ENCODE data around the gene KIF25.

Gene KIF25

DNA sequence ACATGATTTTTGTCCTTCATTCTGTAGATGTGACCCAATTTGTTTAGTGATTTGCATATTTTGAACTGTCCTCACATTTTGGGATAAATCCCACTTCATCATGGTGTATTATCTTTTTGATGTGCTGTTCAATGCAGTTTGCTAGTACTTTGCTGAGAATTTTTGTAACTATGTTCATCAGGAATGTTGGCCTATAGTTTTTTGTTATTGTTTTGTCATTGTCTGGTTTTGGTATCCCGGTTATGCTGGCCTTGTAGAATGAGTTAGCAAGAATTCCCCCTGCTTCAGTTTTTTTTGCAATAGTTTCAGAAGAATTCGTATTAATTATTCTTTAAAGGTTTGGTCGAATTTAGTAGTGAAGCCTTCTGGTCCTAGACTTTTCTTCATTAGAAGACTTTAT, 11.9 kb downstream of the KIF25 start:
- no peaks in the 10 kb centered on the region for H3K36me3 Mint-ChIP-seq (ENCODE audit: insufficient read depth)
- no peak overlapping the region for H3K4me3 Mint-ChIP-seq
- DNase-seq (no peak), ATAC-seq (replicated peaks) (no peak)
- no peaks in the 10 kb centered on the region for H3K4me1 Mint-ChIP-seq (ENCODE audit: low read depth in 2 of 2)
- no peak overlapping the region for H3K27ac Mint-ChIP-seq
- H3K9me3 Mint-ChIP-seq: peaks cover 3 to 19% of the 10 kb centered on the region in 2 donors
- H3K27me3 Mint-ChIP-seq: peaks cover 6 to 12% of the 10 kb centered on the region in 2 donors

DNA sequence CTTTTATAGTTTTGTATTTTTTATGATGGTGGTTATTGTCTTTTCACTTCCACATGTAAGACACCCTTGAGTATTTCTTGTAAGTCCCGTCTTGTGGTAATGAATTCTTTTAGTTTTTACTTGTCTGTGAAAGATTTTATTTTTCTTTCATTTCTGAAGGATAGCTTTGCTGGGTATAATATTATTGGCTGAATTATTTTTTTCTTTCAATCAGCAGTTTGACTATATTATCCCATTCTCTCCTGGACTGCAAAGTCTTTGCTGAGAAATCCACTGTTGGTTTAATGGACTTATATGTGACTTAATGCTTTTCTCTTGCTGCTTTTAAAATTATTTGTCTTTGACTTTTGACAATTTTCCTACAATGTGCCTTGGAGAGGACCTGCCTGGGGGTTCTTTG, 13.8 kb downstream of the KIF25 start:
- ATAC-seq (replicated peaks): no peak
- Mint-ChIP-seq H3K4me1 (ENCODE audit: low read depth in 2 of 2) (no peaks in the 10 kb centered on the region), H3K27me3 (peaks cover 10 to 21% of the 10 kb centered on the region in 2 donors), H3K4me3 (no peak overlapping the region), H3K27ac (no peak overlapping the region), H3K36me3 (ENCODE audit: insufficient read depth) (no peaks in the 10 kb centered on the region), H3K9me3 (peaks cover 3 to 19% of the 10 kb centered on the region in 2 donors)
- DNase-seq: no peak

DNA sequence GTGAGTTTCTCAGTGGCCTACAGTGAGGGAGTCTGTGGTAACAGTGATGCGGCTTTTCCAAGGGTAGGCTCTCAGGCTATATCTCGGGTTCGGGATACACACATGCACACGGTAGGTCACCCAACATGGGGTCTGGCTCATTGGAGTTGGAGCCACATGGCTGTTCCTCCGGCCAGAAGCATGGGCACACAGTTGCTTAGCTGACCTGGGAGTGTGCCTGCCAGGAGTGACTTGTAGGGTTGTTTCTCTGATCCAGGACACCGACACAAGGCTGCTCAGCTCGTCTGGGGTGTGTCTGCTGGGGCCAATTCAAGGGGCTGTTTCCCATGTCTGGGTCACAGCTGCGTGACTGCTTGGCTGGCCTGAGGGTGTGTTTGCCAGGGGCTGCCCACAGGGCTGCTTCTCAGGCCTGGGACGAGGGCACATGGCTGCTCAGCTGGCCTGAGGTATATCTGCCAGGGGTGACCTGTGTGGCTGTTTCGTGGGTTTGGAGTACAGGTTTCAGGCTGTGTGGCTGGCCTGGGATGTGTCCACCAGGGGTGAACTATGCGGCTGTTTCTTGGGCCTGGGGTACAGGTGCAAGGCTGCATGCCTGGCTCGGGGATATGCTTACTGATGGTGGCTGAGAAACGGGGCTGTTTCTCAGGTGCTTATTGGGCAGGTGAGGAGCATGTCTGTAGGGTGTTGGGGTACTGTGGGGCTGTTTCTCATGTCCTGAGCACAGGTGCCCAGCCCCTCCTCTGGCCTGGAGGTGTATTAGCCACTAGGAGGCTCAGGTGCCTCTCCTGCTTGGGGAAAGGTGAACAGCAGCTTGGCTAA, 15.2 kb downstream of the KIF25 start:
- no peaks in the 10 kb centered on the region for H3K4me1 Mint-ChIP-seq (ENCODE audit: low read depth in 2 of 2)
- H3K27ac Mint-ChIP-seq: no peak overlapping the region
- H3K27me3 Mint-ChIP-seq: peaks cover 19 to 32% of the 10 kb centered on the region in 2 donors
- H3K4me3 Mint-ChIP-seq: no peak overlapping the region
- DNase-seq (no peak), ATAC-seq (replicated peaks) (no peak)
- H3K9me3 Mint-ChIP-seq: peaks cover 3 to 19% of the 10 kb centered on the region in 2 donors
- no peaks in the 10 kb centered on the region for H3K36me3 Mint-ChIP-seq (ENCODE audit: insufficient read depth)

DNA sequence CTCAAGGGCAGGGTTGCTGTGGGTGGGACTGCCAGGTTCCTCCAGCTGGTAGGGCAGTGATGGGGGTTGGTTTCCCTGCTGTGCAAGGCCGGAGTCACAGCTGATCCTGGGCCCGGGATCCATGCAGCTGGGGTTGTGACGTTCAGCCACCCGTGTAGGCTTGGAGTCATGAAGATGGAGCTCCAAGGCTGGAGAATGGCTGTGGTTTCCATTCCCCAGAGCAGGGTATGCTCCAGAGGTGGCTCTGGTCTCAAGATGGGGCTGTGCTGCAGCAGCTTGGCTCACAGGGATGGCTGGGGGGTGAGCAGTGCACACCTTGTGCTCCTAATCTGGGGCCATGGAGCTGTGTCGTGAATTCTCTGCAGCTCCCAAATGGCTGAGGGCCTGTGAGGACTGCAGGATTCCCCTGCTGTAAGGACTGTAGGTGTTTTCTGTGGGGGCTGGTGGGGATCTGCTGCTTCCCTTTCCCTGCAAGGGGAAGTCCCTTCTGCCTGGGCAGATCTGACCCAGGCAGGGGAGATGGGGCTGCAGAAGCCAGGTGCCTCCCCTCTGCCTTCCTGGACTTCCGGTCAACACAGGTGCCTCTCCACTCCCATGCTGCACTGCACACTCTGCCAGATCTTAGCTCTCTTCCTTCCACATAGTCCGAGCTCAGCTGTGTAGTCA, 15.9 kb downstream of the KIF25 start:
- Mint-ChIP-seq H3K4me1 (ENCODE audit: low read depth in 2 of 2) (no peaks in the 10 kb centered on the region), H3K9me3 (peaks cover 3 to 19% of the 10 kb centered on the region in 2 donors), H3K27me3 (peaks cover 19 to 32% of the 10 kb centered on the region in 2 donors), H3K36me3 (ENCODE audit: insufficient read depth) (no peaks in the 10 kb centered on the region), H3K27ac (no peak overlapping the region), H3K4me3 (no peak overlapping the region)
- ATAC-seq (replicated peaks) (no peak), DNase-seq (no peak)

DNA sequence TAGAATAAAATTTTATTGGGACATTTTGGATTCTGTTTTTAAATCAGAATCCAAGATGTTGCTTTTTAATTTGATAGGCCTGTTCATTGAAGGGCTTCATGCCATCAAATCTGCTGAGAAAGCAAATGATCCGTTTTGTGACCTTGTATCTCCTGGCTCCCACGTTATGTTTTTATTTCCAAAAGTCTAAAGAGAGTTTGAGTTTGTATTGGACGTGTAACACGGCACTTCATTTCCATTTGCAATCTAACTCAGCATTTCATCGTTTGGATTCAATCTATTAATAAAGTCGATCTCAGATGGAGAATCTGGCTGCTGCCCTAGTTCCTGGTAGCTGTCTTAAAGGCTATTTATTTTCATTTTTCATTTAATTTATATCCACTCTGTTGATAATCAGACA, 17.0 kb downstream of the KIF25 start:
- no peak overlapping the region for H3K27ac Mint-ChIP-seq
- H3K9me3 Mint-ChIP-seq: peaks cover 7 to 19% of the 10 kb centered on the region in 2 donors
- ATAC-seq (replicated peaks): no peak
- DNase-seq: no peak
- H3K4me1 Mint-ChIP-seq (ENCODE audit: low read depth in 2 of 2): no peaks in the 10 kb centered on the region
- H3K4me3 Mint-ChIP-seq: no peak overlapping the region
- no peaks in the 10 kb centered on the region for H3K36me3 Mint-ChIP-seq (ENCODE audit: insufficient read depth)
- peaks cover 19 to 38% of the 10 kb centered on the region in 2 donors for H3K27me3 Mint-ChIP-seq

DNA sequence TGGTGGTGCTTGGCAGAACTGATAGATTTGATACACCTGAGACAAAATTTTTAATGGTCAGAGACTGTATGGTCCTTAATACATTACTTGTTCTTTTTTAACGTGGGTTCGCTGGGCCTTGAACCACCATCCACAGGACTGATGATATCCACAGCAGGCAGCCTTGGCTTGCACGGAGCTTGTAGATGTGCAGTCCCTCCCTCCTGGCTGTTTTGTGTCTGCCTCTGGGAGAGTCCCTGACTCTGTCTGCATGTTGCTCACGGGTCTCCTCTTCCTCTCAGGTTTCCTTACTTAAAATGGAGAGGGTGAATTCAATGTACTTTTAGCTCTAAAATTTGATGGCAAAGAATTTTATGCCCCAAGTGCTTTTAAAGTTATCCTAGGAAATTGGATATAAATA, 17.5 kb downstream of the KIF25 start:
- no peak overlapping the region for H3K4me3 Mint-ChIP-seq
- H3K4me1 Mint-ChIP-seq (ENCODE audit: low read depth in 2 of 2): no peaks in the 10 kb centered on the region
- H3K36me3 Mint-ChIP-seq (ENCODE audit: insufficient read depth): no peaks in the 10 kb centered on the region
- DNase-seq: no peak
- peaks cover 19 to 39% of the 10 kb centered on the region in 2 donors for H3K27me3 Mint-ChIP-seq
- no peak overlapping the region for H3K27ac Mint-ChIP-seq
- ATAC-seq (replicated peaks): no peak
- peaks cover 7 to 18% of the 10 kb centered on the region in 2 donors for H3K9me3 Mint-ChIP-seq

DNA sequence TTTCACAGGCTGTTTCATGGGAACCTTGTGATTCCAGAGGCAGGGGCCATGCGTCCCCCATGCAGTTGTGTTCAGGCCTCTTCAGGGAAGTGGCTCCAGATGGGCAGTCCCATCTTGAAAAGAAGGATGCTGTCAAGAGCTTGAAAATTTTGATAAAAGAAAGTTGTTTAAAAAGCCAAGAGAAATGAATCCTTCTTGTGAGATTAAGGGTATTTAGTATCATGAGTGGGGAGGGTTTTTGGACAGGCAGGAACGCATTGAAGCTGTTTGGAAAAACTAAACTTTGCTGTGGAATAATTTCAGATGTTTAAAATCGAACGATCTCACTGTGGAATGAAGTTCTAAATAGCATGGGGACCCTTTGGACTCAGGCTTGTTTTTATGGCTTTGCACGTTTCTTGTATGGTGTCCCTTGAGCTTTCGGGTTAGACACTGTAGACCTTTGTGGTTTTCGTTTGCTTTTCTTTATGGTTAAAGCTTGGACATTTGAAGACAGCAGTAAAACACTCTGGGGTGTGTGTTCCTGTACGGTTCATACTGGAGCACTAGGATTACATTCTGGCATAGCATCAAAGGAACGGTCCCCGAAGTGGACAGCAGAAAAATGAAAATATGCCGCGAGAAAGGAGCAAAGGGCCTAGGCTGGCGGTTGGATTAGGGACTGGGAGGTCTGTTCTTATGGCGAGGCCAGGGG, 18.2 kb downstream of the KIF25 start:
- H3K27ac Mint-ChIP-seq: no peak overlapping the region
- peaks cover 3% of the 10 kb centered on the region for H3K36me3 Mint-ChIP-seq (ENCODE audit: insufficient read depth)
- H3K9me3 Mint-ChIP-seq: peaks cover 7 to 12% of the 10 kb centered on the region in 2 donors
- peaks cover 19 to 39% of the 10 kb centered on the region in 2 donors for H3K27me3 Mint-ChIP-seq
- no peak overlapping the region for H3K4me3 Mint-ChIP-seq
- ATAC-seq (replicated peaks): no peak
- H3K4me1 Mint-ChIP-seq (ENCODE audit: low read depth in 2 of 2): no peaks in the 10 kb centered on the region
- DNase-seq: no peak

DNA sequence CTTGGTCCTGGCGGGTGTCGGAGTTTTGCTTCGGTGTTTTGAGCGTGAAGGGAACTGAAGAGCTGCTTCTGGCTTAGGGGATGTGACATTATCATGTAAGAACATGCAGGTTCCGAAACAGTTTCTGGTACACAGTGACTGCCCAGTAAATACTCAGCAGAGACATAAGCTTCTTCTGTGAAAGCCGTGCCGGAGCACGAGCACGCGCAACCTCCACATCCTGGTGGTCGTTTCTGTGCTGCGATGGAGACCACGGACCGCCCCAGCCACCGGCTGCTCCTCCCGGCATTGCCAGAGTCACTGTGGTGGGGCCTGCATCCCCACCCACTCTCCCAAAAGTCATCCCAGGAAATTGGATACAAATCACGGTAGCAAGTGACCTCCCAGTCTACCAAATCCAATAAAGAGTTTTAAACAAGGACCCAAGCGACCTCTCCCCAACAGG, 18.7 kb downstream of the KIF25 start:
- Mint-ChIP-seq H3K4me3 (no peak overlapping the region), H3K27me3 (peaks cover 19 to 39% of the 10 kb centered on the region in 2 donors), H3K9me3 (peaks cover 5 to 9% of the 10 kb centered on the region in 2 donors), H3K36me3 (ENCODE audit: insufficient read depth) (peaks cover 3% of the 10 kb centered on the region), H3K4me1 (ENCODE audit: low read depth in 2 of 2) (no peaks in the 10 kb centered on the region), H3K27ac (no peak overlapping the region)
- ATAC-seq (replicated peaks): no peak
- DNase-seq: no peak

DNA sequence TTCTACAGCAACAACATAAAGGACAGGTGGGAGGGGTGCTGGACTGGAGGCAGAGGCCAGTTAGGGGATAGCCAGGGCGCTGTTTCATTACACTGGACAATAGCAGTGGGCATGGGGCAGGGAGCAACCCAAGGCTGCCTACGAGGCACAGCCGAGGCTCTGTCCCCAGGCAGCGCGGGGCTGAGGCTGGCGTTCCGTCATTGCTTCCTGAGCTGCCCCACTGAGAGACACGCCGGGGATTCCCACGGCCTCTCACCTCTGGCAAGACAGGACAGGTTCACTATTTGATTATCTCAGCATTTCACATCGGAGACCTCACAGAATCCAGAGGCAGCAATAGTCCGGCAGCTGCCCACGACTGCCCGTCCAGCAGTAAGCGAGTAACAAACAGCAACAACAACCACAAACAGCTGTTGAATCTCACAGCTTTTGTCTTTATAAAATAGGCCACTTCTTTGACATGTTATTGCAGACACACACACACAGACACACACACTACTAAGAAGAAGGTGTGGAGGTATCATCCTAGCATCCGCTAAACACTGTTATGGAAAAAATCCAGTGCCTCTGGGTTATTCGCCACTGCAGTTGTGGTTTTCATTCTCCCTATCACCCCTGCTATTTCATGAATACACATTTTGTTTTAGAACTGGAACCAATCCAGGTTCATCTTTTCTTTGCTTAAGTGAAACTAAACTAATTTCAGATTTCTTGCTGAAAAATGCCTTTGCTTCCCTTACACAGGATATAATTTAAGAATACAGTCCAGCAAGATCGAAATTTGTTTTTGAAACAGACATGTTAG, 19.5 kb downstream of the KIF25 start:
- ATAC-seq (replicated peaks) (no peak), DNase-seq (no peak)
- H3K4me3 Mint-ChIP-seq: no peak overlapping the region
- H3K36me3 Mint-ChIP-seq (ENCODE audit: insufficient read depth): peaks cover 3% of the 10 kb centered on the region
- H3K27ac Mint-ChIP-seq: no peak overlapping the region
- H3K4me1 Mint-ChIP-seq (ENCODE audit: low read depth in 2 of 2): no peaks in the 10 kb centered on the region
- peaks cover 19 to 39% of the 10 kb centered on the region in 2 donors for H3K27me3 Mint-ChIP-seq
- peaks cover 4% of the 10 kb centered on the region in 2 donors for H3K9me3 Mint-ChIP-seq

DNA sequence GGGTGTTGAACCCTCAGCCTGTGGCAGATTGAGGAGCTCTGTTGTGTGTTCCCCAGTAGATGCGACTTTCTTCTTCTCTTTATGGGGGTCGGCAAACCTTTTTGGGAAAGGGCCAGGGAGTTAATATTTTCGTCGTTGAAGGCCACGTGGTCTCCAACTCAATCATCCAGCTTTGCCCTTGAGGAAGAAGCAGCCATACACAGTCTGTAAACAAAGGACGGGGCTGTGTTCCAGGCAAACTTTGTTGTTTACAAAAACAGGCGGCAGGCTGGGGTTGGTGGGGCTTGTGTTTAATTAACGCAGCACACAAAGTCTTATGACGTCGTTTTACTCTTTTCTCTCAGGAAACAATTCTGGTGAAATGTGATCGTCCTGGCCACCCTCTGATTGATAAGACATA, 20.2 kb downstream of the KIF25 start:
- DNase-seq (no peak), ATAC-seq (replicated peaks) (no peak)
- Mint-ChIP-seq H3K4me3 (no peak overlapping the region), H3K9me3 (peaks cover 0 to 4% of the 10 kb centered on the region in 2 donors), H3K27ac (no peak overlapping the region), H3K36me3 (ENCODE audit: insufficient read depth) (peaks cover 3% of the 10 kb centered on the region), H3K27me3 (peaks cover 19 to 39% of the 10 kb centered on the region in 2 donors), H3K4me1 (ENCODE audit: low read depth in 2 of 2) (no peaks in the 10 kb centered on the region)

DNA sequence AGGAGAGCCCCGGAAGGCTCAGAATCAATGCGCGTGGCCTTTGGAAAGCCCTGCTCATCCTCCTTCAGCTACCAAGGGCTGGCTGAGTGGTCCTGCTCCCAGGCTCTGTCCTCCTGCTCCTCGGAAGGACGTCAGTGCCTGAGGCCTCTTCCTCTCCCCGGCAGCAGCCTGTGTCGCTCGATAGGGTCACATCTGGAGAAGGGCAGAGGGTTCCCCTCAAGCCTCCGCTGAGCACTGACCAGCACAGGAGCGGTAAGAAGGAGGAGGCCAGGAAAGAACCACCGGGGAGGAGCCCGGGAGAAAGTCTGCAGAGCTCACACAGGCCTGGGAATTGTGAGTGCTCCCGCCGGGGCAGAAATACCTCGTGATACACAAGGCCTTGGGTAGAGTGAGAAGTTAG, 21.2 kb downstream of the KIF25 start:
- ATAC-seq (replicated peaks): no peak
- no peak overlapping the region for H3K27ac Mint-ChIP-seq
- no peak overlapping the region for H3K4me3 Mint-ChIP-seq
- peaks cover 3% of the 10 kb centered on the region for H3K36me3 Mint-ChIP-seq (ENCODE audit: insufficient read depth)
- no peak for DNase-seq
- H3K4me1 Mint-ChIP-seq (ENCODE audit: low read depth in 2 of 2): no peaks in the 10 kb centered on the region
- peaks cover 19 to 39% of the 10 kb centered on the region in 2 donors for H3K27me3 Mint-ChIP-seq
- H3K9me3 Mint-ChIP-seq: peaks cover 0 to 4% of the 10 kb centered on the region in 2 donors

DNA sequence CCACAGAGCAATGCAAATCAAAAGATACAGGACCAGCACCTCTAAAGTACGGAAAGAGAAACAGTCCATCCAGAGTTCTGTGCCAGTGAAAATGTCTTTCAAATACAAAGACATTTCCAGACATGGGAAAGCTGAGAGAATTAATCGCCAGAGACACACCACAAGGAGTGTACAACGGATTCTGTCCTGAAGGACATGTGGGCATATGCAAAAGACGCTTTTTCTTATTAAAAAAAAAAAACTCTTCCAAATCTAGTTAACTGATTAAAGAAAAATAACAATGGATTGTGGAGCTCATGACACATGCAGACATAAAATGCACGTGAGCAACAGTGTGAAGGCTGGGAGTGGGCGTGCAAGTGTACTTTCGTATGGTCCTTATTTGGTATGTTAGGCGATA, 22.8 kb downstream of the KIF25 start:
- ATAC-seq (replicated peaks) (no peak), DNase-seq (no peak)
- no peak overlapping the region for H3K4me3 Mint-ChIP-seq
- H3K4me1 Mint-ChIP-seq (ENCODE audit: low read depth in 2 of 2): no peaks in the 10 kb centered on the region
- peaks cover 28 to 31% of the 10 kb centered on the region in 2 donors for H3K27me3 Mint-ChIP-seq
- no peak overlapping the region for H3K27ac Mint-ChIP-seq
- peaks cover 3% of the 10 kb centered on the region for H3K36me3 Mint-ChIP-seq (ENCODE audit: insufficient read depth)
- peaks cover 0 to 4% of the 10 kb centered on the region in 2 donors for H3K9me3 Mint-ChIP-seq

DNA sequence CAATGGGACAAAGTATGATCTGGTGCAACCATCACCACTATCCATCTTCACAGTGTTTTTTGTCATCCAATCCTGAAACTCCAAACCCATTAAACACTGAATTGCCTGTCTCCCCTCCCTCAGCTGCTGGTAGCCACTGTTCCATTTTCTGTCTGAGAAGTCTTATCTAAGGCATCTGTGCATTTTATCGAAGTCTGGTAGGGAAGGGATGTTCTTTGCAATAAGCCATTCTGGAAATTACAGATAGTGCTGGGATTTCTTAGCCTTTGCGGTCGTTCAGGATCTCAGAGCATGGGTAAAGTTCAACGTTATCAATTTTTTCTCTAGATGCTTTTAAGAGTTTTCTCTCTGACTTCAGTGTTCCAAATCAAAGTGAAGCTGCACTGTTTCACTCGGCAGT, 24.1 kb downstream of the KIF25 start:
- no peaks in the 10 kb centered on the region for H3K4me1 Mint-ChIP-seq (ENCODE audit: low read depth in 2 of 2)
- H3K4me3 Mint-ChIP-seq: no peak overlapping the region
- ATAC-seq (replicated peaks): no peak
- H3K27ac Mint-ChIP-seq: no peak overlapping the region
- peaks cover 3% of the 10 kb centered on the region for H3K36me3 Mint-ChIP-seq (ENCODE audit: insufficient read depth)
- peaks cover 0 to 4% of the 10 kb centered on the region in 2 donors for H3K9me3 Mint-ChIP-seq
- H3K27me3 Mint-ChIP-seq: peaks cover 15 to 28% of the 10 kb centered on the region in 2 donors
- no peak for DNase-seq
